ENCODE data around the gene NUDT2. TPM values are rescaled to one million over a fixed set of nuclear protein-coding genes. Genes with fewer than 3 reads are reported as not detected.
"Not testable (repeated sequence)": the region's sequence is repeated elsewhere in the genome, so short reads cannot be mapped to it uniquely, and the experiment has no call there.

NUDT2 gene
- total and polyA plus RNA-seq, 5 experiments from 2014 or later, result 18.9 to 71.2 (median 28.0) TPM

- Mint-ChIP-seq H3K4me1 (peaks cover 11 to 16% (median 15%) of the 10 kb centered on the region in 4 donors), H3K9me3 (no peaks in the 10 kb centered on the region), H3K4me3 (peak overlapping the region in 7 of 10 donors; percentile 12 to 69 (median 33)), H3K36me3 (peaks cover 0 to 6% (median 3%) of the 10 kb centered on the region in 3 donors), H3K27ac (peak overlapping the region in 9 of 10 donors; percentile 44 to 74 (median 59)), H3K27me3 (no peaks in the 10 kb centered on the region)
- ATAC-seq, result peak; percentile 57 to 73
- POLR2A ChIA-PET, result interaction anchor here (0.5 kb wide), 1 partner anchor 84 kb away, joined by 3 read pairs; no protein-coding TSS in a partner anchor
- peak in 4 of 10 donors; percentile 5 to 59 (median 40) for DNase-seq
Observed at GRCh38 chr9:34363619-34364351, 34.4 kb downstream of the NUDT2 start.

- Mint-ChIP-seq H3K36me3 (peaks cover 0 to 7% (median 5%) of the 10 kb centered on the region in 3 donors), H3K9me3 (no peaks in the 10 kb centered on the region), H3K4me3 (peak overlapping the region in 1 of 10 donors; percentile 8), H3K27ac (no peak overlapping the region), H3K4me1 (peaks cover 11 to 18% (median 16%) of the 10 kb centered on the region in 4 donors), H3K27me3 (no peaks in the 10 kb centered on the region)
- POLR2A ChIA-PET, result no interaction called here
- DNase-seq, result no peak
- ATAC-seq, result no peak
Observed at GRCh38 chr9:34365282-34365681, 35.9 kb downstream of the NUDT2 start.

- H3K36me3 Mint-ChIP-seq, result peaks cover 0 to 7% (median 5%) of the 10 kb centered on the region in 3 donors
- DNase-seq (no peak), ATAC-seq (no peak)
- H3K4me1 Mint-ChIP-seq, result peaks cover 11 to 19% (median 16%) of the 10 kb centered on the region in 4 donors
- H3K4me3 Mint-ChIP-seq, result no peak overlapping the region
- no peaks in the 10 kb centered on the region for H3K9me3 Mint-ChIP-seq
- H3K27me3 Mint-ChIP-seq, result no peaks in the 10 kb centered on the region
- POLR2A ChIA-PET, result interaction anchor here (1.3 kb wide), 1 partner anchor 11 kb away, joined by 3 read pairs; the partner anchor contains the start of gene MYORG
- H3K27ac Mint-ChIP-seq, result peak overlapping the region in 1 of 10 donors; percentile 11
Observed at GRCh38 chr9:34366365-34366764, 37.0 kb downstream of the NUDT2 start.

GRCh38 chr9:34367751-34368410, 38.5 kb downstream of the NUDT2 start:
- ATAC-seq, POLR2A ChIA-PET, H3K27me3 Mint-ChIP-seq, H3K27ac Mint-ChIP-seq, H3K36me3 Mint-ChIP-seq, H3K9me3 Mint-ChIP-seq, H3K4me3 Mint-ChIP-seq, DNase-seq: not testable (repeated sequence)
- H3K4me1 Mint-ChIP-seq, result peaks cover 11 to 16% (median 16%) of the 10 kb centered on the region in 4 donors

GRCh38 chr9:34368796-34369195, 39.4 kb downstream of the NUDT2 start:
- H3K36me3 Mint-ChIP-seq, H3K4me3 Mint-ChIP-seq, H3K27me3 Mint-ChIP-seq, ATAC-seq, H3K27ac Mint-ChIP-seq, DNase-seq, POLR2A ChIA-PET, H3K9me3 Mint-ChIP-seq: not testable (repeated sequence)
- H3K4me1 Mint-ChIP-seq, result peaks cover 6 to 12% (median 9%) of the 10 kb centered on the region in 4 donors

- POLR2A ChIA-PET, result interaction anchor here (0.6 kb wide), 1 partner anchor 49 kb away, joined by 3 read pairs; no protein-coding TSS in a partner anchor
- Mint-ChIP-seq H3K9me3 (no peaks in the 10 kb centered on the region), H3K27ac (no peak overlapping the region), H3K4me3 (no peak overlapping the region), H3K4me1 (peaks cover 0 to 5% (median under 1%) of the 10 kb centered on the region in 4 donors), H3K27me3 (no peaks in the 10 kb centered on the region), H3K36me3 (peaks cover 0 to 7% (median 5%) of the 10 kb centered on the region in 3 donors)
- no peak for ATAC-seq
- no peak for DNase-seq
Observed at GRCh38 chr9:34369636-34370035, 40.3 kb downstream of the NUDT2 start.

- H3K9me3 Mint-ChIP-seq, result no peaks in the 10 kb centered on the region
- peaks cover 3 to 5% (median 4%) of the 10 kb centered on the region in 4 donors for H3K4me1 Mint-ChIP-seq
- no peaks in the 10 kb centered on the region for H3K27me3 Mint-ChIP-seq
- H3K4me3 Mint-ChIP-seq, result peak overlapping the region in 4 of 10 donors; percentile 26 to 52 (median 43)
- DNase-seq, result no peak
- H3K36me3 Mint-ChIP-seq, result peaks cover 0 to 7% (median 5%) of the 10 kb centered on the region in 3 donors
- H3K27ac Mint-ChIP-seq, result peak overlapping the region in 2 of 10 donors; percentile 40 to 62
- ATAC-seq, result no peak
- POLR2A ChIA-PET, result no interaction called here
Observed at GRCh38 chr9:34370335-34370969, 41.1 kb downstream of the NUDT2 start.

- POLR2A ChIA-PET, result no interaction called here
- peak; percentile 54 to 55 for ATAC-seq
- Mint-ChIP-seq H3K36me3 (peaks cover 0 to 7% (median 5%) of the 10 kb centered on the region in 3 donors), H3K9me3 (no peaks in the 10 kb centered on the region), H3K4me1 (peaks cover 9 to 12% (median 11%) of the 10 kb centered on the region in 4 donors), H3K27ac (peak overlapping the region in 1 of 10 donors; percentile 43), H3K4me3 (peak overlapping the region in 4 of 10 donors; percentile 26 to 52 (median 43)), H3K27me3 (no peaks in the 10 kb centered on the region)
- peak in 2 of 10 donors; percentile 13 to 27 for DNase-seq
Observed at GRCh38 chr9:34370970-34371880, 41.9 kb downstream of the NUDT2 start.

GRCh38 chr9:34371886-34372466, 42.6 kb downstream of the NUDT2 start:
- no peak overlapping the region for H3K27ac Mint-ChIP-seq
- H3K27me3 Mint-ChIP-seq, result no peaks in the 10 kb centered on the region
- no peaks in the 10 kb centered on the region for H3K9me3 Mint-ChIP-seq
- no peak for ATAC-seq
- DNase-seq, result no peak
- H3K36me3 Mint-ChIP-seq, result peaks cover 0 to 6% (median 2%) of the 10 kb centered on the region in 3 donors
- POLR2A ChIA-PET, result no interaction called here
- no peak overlapping the region for H3K4me3 Mint-ChIP-seq
- peaks cover 9 to 16% (median 14%) of the 10 kb centered on the region in 4 donors for H3K4me1 Mint-ChIP-seq

- DNase-seq (no peak), ATAC-seq (no peak)
- peaks cover 0 to 6% (median 2%) of the 10 kb centered on the region in 3 donors for H3K36me3 Mint-ChIP-seq
- no peak overlapping the region for H3K27ac Mint-ChIP-seq
- no peaks in the 10 kb centered on the region for H3K27me3 Mint-ChIP-seq
- no peak overlapping the region for H3K4me3 Mint-ChIP-seq
- H3K9me3 Mint-ChIP-seq, result no peaks in the 10 kb centered on the region
- POLR2A ChIA-PET, result no interaction called here
- peaks cover 11 to 20% (median 18%) of the 10 kb centered on the region in 4 donors for H3K4me1 Mint-ChIP-seq
Observed at GRCh38 chr9:34372467-34373011, 43.2 kb downstream of the NUDT2 start.

- H3K27ac Mint-ChIP-seq, result no peak overlapping the region
- DNase-seq (no peak), ATAC-seq (no peak)
- H3K27me3 Mint-ChIP-seq, result no peaks in the 10 kb centered on the region
- H3K4me3 Mint-ChIP-seq, result no peak overlapping the region
- no peaks in the 10 kb centered on the region for H3K9me3 Mint-ChIP-seq
- peaks cover 15 to 26% (median 23%) of the 10 kb centered on the region in 4 donors for H3K4me1 Mint-ChIP-seq
- POLR2A ChIA-PET, result interaction anchor here (0.6 kb wide), 1 partner anchor 105 kb away, joined by 4 read pairs; no protein-coding TSS in a partner anchor
- peaks cover 0 to 2% (median under 1%) of the 10 kb centered on the region in 3 donors for H3K36me3 Mint-ChIP-seq
Observed at GRCh38 chr9:34373749-34374148, 44.4 kb downstream of the NUDT2 start.
